ENCODE results near the gene ANXA11.

- TF ChIP-seq POLR2A (IDR thresholded peaks at IDR 0.05; ENCODE audit: low read depth, low read length) (no peak), POLR2AphosphoS5 (IDR thresholded peaks at IDR 0.05; ENCODE audit: low read depth, low read length) (no peak), TAF1 (IDR thresholded peaks at IDR 0.05; ENCODE audit: low read depth, low read length) (no peak), SPI1 (IDR thresholded peaks at IDR 0.05; ENCODE audit: low read depth, low read length) (no peak)
Observed at GRCh38 chr10:80253266-80253962, 48.1 kb upstream of the ANXA11 start.

All from GM12891 (cell line).